Measurements from ENCODE around the gene ABCA13. TPM values are rescaled to one million over a fixed set of nuclear protein-coding genes. Genes with fewer than 3 reads are reported as not detected.
A peak's percentile ranks its signal among the peaks of the same experiment; 100 is the strongest.

The ABCA13 gene
- total RNA-seq, 1 experiment from 2014 or later = 0.62 TPM

DNA sequence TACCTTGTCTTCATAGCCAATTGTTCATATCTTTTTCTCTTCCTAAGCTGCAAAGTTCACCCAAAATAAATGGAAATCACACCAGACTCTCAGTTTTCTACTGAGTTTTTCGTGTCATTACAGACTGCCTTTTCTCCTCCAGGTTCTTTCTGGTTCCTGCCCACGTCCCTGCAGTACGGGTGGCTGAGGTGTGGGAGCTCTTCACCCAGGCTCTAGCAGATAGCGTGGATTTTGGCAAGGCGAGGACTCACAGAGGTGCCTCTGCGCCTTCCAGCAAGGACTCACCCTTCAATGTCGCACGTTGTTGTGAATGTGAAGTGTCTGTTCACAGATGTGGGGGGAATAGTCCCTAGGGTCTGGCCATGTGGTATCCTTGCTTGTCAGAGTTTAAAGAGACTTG lies 71.6 kb downstream of the ABCA13 start:
- DNase-seq (ENCODE audit: low spot score) = no peak

DNA sequence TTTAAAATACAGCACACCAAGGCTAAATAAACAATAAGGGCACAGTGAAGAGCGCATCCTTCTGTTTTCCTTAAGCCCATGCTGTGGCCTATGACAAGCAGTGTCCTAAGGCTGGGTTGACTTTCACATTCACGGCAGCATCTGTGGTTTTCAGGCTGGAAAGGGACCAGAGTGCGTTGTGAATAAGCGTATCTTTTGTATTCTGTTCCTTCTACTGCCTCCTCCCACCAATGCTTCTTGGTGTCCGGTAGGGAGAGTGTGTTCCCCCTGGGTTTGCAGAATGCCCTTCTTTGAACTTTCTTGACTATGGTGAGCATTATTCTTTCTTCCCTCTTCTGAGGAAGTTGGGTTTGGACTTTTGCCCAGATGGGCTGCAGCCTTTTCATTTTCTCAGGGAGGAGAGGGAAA lies 73.6 kb downstream of the ABCA13 start:
- peak; percentile 55 for DNase-seq (ENCODE audit: low spot score)

DNA sequence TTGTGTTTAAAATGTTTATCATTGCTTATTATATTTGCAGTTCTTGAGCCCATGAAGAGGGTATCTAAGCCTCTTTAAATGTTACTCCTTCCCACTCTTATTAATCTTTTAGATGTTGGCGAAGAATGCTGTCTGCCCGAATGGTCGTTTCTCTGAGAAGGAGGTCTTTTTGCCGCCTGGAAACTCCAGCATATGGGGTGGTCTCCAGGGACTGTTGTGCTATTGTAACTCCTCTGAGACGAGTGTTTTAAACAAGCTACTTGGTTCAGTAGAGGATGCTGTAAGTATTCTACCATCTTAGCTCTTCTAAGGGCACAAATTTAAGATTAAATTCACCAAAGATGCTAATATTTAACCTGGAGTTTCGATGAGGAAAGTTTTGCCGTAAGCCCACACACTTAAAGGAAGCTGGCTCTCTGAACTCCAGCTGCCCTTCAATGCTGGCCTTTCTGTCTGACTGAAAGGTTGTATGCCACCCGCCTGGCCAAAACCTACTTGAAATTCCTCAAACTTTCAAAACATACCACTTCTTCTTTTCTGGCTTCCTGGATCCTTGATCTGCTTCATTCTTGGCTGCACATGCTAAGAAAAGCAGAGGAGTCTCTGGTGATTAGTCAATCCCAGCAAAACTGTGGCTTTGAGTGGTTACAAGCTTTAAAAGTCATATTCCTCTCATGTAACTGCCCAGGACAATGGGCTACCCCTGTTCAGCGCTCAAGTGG lies 74.7 kb downstream of the ABCA13 start:
- DNase-seq (ENCODE audit: low spot score) = no peak

DNA sequence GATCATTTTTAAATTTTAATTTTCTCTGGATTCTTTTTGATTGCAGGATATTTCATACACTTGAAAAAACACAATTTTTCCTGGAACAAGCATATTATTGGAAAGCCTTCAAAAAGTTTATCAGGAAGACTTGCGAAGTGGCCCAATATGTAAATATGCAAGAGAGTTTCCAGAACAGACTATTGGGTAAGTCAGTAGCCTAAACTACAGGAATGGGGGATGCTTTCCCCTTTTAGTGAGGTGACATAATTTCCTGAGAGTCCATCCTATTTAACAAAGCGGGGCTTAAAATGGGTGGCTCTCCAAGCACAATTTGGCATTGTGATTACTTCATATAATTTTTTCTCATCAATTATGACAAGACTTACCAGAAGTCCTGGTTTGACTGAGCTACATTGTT lies 77.9 kb downstream of the ABCA13 start:
- DNase-seq (ENCODE audit: low spot score) = no peak

DNA sequence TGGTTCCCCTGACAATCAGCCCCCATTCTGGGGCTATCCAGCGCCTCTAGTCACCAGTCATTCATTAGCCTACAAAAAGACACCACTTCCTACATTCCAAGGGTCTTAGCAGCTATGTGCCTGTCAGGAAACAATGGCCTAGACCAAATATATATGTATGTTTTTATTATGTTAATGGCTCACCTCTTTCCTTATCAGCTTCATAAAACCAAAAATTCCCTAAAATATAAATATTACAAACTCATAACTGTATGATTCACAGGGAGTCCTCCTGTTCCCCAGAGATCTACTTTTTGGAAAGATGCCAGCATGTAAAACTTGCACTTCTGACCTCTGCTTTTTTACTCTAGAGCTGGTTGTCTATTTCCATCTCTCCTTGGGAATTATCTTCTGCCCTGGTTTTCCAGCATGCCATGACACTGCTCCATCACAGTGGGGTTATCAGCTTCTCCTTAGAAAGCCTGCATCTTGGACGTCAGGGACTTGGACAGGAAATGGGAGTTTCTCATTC lies 79.2 kb downstream of the ABCA13 start:
- DNase-seq (ENCODE audit: low spot score) = peak; percentile 85

DNA sequence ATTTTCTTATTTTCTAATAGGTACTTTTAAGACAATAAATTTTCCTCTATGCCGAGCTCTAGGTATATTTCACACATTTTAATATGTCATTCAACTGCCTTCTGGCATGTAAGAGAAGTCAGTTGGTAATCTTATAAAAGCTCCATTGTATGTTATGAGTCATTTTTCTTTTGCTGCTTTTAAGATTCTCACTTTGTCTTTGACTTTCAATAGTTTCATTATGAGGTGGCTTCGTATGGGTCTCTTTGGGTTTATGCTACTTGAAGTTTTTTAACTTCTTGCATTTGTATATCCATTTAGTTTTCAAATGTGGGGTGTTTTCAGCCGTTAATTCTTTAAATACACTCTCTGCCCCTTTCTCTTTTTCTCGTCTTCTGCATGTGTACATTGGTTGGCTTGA lies 80.5 kb downstream of the ABCA13 start:
- DNase-seq (ENCODE audit: low spot score) = peak; percentile 30

DNA sequence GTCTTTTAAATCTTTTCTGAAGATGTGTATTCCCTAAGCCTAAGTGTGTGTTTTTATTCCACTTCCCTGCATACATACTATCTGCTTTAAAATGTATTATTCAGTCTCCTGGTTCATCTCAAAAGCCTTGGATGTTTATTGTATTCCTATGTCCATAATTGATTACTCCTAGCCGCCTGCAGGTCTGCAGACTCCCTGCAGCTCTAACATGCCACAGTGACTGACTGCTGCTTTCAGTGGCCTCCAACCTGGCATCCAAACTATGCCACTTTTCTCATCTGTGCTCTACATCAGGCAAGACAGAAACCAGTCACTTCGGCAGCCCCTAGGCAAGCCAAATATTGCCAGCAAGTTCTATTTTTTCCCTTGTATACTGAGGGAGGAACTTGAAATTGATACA lies 81.7 kb downstream of the ABCA13 start:
- DNase-seq (ENCODE audit: low spot score) = no peak

DNA sequence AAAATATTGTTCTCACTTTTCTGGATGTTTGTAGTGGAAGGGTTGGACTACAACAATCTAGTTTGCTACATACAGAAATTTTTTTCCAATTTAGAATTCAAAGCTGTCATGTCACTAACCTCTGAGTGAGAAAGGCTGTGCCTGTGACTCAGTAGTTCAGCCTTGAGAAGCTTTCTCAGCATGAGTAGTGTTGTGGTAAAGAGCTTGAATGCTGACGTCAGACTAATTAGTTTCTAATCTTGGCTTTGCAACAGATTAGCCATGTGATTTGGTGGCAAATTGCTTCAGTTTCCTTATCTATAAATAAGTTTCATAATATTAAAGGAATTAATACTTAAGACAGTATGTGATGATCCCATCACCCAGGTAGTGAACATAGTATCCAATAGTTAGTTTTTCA lies 83.8 kb downstream of the ABCA13 start:
- DNase-seq (ENCODE audit: low spot score) = peak; percentile 33

DNA sequence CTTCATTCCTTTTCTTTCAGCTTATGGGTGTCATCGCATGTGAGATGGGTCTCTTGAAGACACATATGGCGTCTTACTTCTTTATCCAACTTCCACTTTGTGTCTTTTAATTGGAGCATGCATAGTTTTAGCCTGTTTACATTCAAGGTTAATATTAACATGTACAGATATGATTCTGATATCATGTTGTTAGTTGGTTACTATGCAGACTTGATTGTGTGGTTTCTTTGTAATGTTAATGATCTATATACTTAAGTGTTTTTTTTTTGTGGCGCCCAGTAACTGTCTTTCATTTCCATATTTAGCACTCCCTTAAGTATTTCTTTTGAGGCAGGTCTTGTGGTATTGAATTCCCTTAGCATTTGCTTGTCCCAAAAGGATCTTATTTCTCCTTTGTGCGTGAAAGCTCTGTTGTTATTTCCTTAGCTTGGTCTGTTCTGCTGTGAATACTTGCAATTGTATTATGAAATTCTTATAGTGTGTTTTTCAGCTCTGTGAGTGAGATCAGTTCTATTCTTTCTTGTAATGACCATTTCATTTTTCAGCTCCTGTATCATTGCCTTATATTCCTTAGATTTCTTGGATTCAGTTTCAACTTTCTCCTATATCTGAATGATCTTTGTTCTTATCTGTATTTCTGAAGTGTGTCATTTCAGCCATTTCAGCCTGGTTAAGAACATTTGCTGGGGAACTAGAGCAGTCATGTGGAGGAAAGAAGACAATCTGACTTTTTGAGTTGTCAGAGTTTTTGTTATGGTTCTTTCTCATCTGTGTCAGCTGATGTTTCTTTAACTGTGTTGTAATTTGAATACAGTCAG lies 88.4 kb downstream of the ABCA13 start:
- DNase-seq (ENCODE audit: low spot score) = no peak

DNA sequence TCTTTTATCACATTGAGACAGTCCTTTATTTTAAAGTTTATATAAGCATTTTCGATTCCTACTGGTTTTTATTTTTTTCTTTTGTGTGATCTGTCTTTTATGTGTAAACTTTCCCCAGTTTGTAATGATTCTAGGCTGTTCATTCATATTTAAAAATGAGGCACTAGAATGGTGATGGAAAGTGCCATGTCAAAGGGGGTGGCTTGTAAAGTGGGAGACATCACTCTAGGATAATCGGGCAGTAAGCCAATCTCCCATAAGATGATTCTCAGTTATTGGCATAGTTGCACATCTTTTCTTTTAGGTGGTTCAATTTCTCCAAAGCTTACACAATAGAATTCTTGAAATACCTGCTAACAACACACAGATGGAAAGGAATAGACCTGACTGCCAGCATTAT lies 90.4 kb downstream of the ABCA13 start:
- DNase-seq (ENCODE audit: low spot score) = no peak

DNA sequence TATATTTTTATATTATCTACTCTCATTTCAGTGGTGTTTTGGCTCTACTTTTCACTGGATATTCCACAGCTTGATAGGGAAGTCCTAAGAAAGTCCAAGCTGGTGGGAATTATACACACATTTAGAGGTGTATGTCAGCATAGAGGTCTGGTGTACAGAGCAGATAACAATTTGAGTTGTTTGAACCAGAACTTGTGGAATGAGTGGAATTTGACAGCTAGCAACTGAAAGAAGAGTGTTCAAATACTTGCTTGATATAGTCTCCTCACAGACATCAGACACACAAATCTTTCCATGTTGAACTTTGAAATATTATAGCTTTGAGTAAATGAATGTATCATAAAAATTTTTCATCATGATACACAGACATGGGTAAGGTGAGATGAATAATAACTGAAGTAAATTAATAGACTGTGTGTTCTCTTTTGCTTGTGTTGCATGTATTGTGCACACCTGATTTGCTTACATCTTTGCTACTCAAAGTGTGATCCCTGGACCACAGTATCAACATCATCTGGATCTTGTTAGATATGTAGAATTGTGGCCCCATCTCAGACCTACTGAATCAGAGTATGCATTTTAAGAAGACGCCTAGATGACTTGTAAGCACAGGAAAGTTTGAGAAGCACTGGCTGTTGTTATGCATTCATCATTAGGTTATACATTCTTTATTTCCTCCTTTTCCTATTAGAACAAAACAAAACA lies 91.5 kb downstream of the ABCA13 start:
- no peak for DNase-seq (ENCODE audit: low spot score)

DNA sequence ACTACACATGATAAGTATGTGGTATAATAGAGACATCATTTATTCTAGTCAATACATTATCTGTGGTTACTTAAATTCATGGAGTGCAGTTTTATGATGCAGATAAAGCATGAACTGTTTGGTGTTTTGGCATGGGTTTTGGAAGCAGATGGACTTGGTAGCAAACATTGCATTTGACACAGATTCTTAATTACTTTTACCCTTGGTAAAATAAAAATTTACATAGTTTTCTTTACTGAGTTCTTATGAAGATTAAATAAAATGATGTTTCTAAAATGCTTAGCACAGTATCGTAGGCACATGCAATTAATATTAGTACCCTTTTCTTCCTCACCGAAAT lies 92.0 kb downstream of the ABCA13 start:
- DNase-seq (ENCODE audit: low spot score) = no peak

DNA sequence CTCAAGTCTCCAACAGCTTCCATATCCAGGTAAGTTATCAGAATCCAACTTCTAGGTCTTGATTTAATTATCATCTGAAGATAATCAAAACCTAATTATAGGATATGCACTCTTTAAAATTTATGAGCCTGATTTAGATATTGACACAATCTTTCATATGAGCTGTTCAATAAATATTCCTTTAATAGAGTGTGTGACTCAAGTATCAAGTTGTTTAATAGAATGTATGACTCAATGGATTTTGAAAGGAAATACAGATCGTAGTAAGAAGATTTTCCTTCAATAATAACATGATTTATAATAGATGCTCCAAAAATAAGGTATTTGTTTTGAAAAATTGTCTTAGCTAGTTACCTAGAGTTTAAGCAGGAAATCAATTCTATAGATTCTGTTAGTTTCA lies 97.8 kb downstream of the ABCA13 start:
- DNase-seq (ENCODE audit: low spot score) = no peak

DNA sequence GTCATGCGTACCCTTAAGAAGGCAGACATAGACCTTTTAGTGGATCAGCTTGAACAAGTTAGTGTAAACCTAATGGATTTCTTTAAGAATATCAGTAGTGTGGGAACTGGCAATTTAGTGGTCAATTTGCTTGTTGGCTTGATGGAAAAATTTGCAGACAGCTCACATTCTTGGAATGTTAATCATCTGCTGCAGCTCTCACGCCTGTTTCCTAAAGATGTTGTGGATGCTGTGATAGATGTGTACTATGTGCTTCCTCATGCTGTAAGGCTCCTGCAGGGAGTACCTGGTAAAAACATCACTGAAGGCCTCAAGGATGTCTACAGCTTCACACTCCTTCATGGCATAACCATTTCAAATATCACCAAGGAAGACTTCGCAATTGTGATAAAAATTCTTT lies 103.4 kb downstream of the ABCA13 start:
- peak; percentile 77 for DNase-seq (ENCODE audit: low spot score)

DNA sequence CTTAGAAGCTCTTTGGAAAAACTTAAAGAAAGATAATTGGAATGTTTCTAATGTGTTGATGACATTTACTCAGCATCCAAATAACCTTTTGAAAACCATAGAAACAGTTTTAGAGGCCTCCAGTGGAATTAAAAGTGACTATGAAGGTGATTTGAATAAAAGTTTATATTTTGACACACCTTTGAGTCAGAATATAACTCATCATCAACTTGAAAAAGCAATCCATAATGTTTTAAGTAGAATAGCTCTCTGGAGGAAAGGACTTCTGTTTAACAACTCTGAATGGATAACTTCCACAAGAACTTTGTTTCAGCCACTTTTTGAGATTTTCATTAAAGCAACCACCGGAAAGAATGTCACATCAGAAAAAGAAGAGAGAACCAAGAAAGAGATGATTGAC lies 108.2 kb downstream of the ABCA13 start:
- no peak for DNase-seq (ENCODE audit: low spot score)

DNA sequence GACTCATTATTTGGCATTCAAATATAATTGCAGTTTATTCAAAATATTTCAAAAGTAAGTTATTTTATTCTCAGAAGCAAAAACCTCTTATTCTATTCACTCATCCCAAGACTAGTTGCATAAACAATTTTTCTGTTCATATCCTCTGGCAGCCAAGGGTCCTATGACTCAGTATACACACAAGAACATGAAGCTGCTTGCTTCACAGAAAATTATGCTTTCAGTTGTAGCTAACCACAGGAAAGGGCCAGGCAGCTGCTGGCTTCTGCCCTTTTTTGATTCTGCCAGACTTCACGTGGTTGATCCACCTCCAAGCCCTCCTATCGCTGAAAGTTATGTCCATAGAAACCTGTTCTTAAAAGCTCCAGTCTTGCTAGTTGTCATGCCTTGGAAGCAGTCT lies 108.8 kb downstream of the ABCA13 start:
- no peak for DNase-seq (ENCODE audit: low spot score)

DNA sequence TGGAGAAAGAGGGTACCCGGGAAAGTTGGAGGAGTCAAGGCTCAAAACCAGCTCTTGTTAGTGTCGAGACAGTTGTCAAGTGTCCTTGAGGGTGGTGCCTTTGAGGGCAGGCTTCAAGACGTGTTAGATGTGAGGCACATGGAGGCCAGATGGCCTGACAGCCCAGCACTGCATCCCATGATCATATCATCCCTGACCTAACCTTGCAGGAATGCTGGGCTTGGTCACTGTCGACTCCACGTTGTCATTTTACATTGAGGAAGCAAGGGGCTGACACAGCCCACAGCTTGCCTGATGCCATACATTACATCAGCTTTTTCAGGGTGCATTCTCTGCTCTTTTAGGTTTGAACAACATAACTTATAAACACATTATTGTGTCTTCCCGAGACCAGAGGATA lies 114.1 kb downstream of the ABCA13 start:
- peak; percentile 42 for DNase-seq (ENCODE audit: low spot score)

DNA sequence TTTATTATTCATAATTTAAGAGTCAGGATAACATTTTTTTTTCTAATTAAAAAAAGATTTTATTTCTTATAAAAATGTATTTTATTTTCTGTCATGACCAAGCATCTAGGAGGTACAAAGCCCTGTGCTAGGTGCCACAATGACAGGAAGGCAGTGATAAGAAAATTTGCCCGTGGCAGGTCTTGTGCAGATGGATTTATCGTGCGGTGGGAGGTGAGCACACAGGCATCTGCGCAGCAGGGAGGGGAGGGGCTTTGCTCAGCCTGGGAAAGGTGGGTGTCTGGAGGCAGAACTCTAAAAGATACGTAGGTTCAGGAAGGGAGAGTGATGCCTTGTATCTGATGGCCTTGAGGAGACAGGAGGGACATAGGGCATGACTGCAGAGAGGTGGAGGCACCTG lies 115.6 kb downstream of the ABCA13 start:
- no peak for DNase-seq (ENCODE audit: low spot score)

DNA sequence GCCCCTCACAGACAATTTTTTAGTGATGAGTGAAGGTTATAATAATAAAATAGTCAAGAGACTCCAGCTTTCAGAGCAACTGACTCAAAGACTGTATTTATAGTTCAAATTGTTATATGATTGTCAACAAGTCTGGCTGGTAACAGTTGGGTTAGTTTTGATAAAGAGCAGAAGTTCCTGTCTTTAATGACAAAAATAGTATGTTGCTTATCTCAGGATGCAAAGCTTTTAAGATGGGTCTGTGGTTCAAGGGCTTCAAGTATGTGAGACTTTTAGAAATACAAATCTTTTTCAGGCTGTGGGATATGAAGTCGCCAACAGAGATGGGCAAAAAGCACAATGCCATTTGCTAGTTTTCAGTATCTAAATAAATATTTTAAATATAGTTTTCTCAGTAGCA lies 118.4 kb downstream of the ABCA13 start:
- no peak for DNase-seq (ENCODE audit: low spot score)

DNA sequence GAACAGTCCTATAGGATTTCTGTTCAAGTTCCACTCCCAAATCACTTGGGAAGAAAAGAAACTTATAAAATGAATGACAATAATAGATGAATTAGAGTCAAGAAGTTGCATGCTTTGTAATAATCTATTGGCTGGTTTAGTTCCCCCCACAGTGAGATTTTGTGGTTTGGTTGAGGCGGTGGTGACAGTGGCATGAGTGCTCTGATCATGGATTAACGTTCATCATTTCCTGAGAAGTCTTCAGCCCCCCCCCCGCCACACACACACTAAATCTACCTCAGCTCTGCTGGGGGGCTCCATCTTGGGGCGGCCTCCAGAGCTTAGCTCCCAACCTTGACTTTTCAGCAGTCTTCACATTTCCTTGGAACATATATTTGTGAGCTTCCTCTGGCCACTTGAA lies 121.7 kb downstream of the ABCA13 start:
- DNase-seq (ENCODE audit: low spot score) = no peak

DNA sequence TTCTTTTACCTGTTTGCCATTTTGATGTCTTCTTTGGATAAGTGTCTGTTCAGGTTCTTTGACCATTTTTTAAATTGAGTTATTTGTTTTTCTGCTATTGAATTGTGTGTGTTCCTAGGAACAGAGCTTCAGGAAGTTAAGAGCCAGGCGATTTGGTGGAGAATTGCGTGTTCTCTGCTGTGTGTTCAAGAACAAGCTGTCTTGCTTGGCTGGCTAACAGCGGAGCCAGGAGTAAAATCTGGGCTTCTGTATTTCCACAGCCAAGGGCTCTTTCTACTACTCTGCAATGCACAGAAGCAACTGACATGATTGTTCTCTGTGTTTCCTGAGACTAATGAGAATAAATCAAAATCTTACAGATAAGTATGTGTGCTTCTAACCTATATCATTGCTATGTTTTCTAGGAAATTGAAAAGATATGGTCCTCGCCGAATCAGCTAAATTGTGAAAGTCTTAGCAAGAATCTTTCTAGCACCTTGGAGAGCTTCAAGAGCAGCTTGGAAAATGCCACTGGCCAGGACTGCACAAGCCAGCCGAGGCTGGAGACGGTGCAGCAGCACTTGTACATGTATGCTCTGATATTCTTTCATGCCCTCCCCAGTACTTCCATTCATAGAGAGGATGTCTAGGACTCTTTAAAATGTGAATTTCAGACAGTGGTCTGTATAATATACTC lies 124.2 kb downstream of the ABCA13 start:
- no peak for DNase-seq (ENCODE audit: low spot score)

DNA sequence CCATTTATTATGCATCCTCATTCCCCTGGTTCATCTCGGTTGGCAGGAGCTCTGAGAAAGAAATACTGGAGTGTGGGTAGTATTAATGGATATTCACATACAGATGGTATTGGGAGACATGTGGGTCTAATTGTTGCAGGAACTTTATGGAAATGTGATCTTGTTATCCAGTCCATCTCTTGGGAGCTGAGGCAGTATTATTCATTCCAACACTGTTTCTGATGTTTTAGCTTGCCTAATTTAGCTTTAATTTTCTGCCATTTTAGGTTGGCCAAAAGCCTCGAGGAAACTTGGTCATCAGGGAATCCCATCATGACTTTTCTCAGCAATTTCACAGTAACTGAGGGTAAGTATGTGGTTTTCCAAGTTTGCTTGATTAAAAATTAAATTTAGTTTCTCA lies 125.7 kb downstream of the ABCA13 start:
- DNase-seq (ENCODE audit: low spot score) = no peak

All from A172 (cell line).